ENCODE data around the gene OR4D11. TPM values are rescaled to one million over a fixed set of nuclear protein-coding genes. Genes with fewer than 3 reads are reported as not detected.
A peak's percentile ranks its signal among the peaks of the same experiment; 100 is the strongest.

Gene OR4D11
- total and polyA plus RNA-seq, 9 of the 15 experiments (the other 6 are each of a cell fraction or from before 2014, with no cell fraction given), result not detected

GRCh38 chr11:59551659-59552521, 48.5 kb downstream of the OR4D11 start (continued):
- no peak for TF ChIP-seq SFPQ (IDR thresholded peaks at IDR 0.05; ENCODE audit: low read depth, low read length)
- TF ChIP-seq KDM5B (IDR thresholded peaks at IDR 0.05; ENCODE audit: insufficient replicate concordance, low read depth, low read length), result no peak
- TF ChIP-seq ESRRA (IDR thresholded peaks at IDR 0.05; ENCODE audit: borderline replicate concordance, low read depth), result no peak
- no peak for TF ChIP-seq JUNB (CRISPR knock-in tag; conservative IDR thresholded peaks at IDR 0.05)
- TF ChIP-seq RBM34 (IDR thresholded peaks at IDR 0.05; ENCODE audit: borderline replicate concordance, insufficient read depth, low read length), result no peak
- peak; percentile 33; the same call in 1 of the 2 replicates for TF ChIP-seq SIN3B (IDR thresholded peaks at IDR 0.05; ENCODE audit: low read depth)
- no peak for TF ChIP-seq SMARCB1 (IDR thresholded peaks at IDR 0.05; ENCODE audit: insufficient read length, low read depth)
- no peak for TF ChIP-seq CHD1 (IDR thresholded peaks at IDR 0.05; ENCODE audit: low read length)
- no peak for TF ChIP-seq ZNF277 (CRISPR knock-in tag; IDR thresholded peaks at IDR 0.05; ENCODE audit: borderline replicate concordance)
- no peak for TF ChIP-seq KAT8 (IDR thresholded peaks at IDR 0.05; ENCODE audit: low read depth)
- TF ChIP-seq FOS (IDR thresholded peaks at IDR 0.05; ENCODE audit: extremely low read depth, insufficient read length), result no peak
- peak; percentile 65; the same call in 1 of the 2 replicates for TF ChIP-seq ZKSCAN8 (CRISPR knock-in tag; IDR thresholded peaks at IDR 0.05)
- no peak for TF ChIP-seq STAG1 (CRISPR knock-in tag; IDR thresholded peaks at IDR 0.05; ENCODE audit: borderline replicate concordance)
- TF ChIP-seq PRPF4 (IDR thresholded peaks at IDR 0.05; ENCODE audit: insufficient read depth, low read depth, low read length, poor library complexity, severe bottlenecking), result no peak
- TF ChIP-seq RFX1 (IDR thresholded peaks at IDR 0.05), result no peak
- TF ChIP-seq ZNF280A (IDR thresholded peaks at IDR 0.05; ENCODE audit: low read depth, partially characterized antibody), result no peak
- TF ChIP-seq NCOA4 (IDR thresholded peaks at IDR 0.05; ENCODE audit: partially characterized antibody), result no peak
- TF ChIP-seq RNF219 (CRISPR knock-in tag; IDR thresholded peaks at IDR 0.05), result no peak
- TF ChIP-seq NCOA6 (IDR thresholded peaks at IDR 0.05), result 0 out of 2 replicates have a peak, but pooled peaks have one; percentile 43

Data from K562 (cell line).